ENCODE measurements around the gene CHTOP.
A peak's percentile ranks its signal among the peaks of the same experiment; 100 is the strongest.

The CHTOP gene

GRCh38 chr1:153597206-153597605 is 36.7 kb upstream of the CHTOP start:
- Histone ChIP-seq H3K36me3 (ENCODE audit: control insufficient read depth, low read length) (no peaks in the 10 kb centered on the region), H3K4me2 (ENCODE audit: low read length) (no peak overlapping the region), H3K27ac (ENCODE audit: low read depth, low read length) (no peak overlapping the region), H3K4me3 (ENCODE audit: low read length) (no peak overlapping the region), H3K4me1 (ENCODE audit: control insufficient read depth, low read length) (peaks cover 26% of the 10 kb centered on the region), H3K79me2 (ENCODE audit: control insufficient read depth, low read length) (no peaks in the 10 kb centered on the region), H4K20me1 (ENCODE audit: control insufficient read depth, insufficient read depth, low read depth, low read length) (no peaks in the 10 kb centered on the region), H3K27me3 (ENCODE audit: control insufficient read depth, low read length) (no peaks in the 10 kb centered on the region), H3F3A (ENCODE audit: control insufficient read depth, insufficient read depth) (0 out of 2 replicates have a peak, but pooled peaks cover 3% of the 10 kb centered on the region), H3K9me2 (replicated peaks; ENCODE audit: control insufficient read depth, low read length) (no peaks in the 10 kb centered on the region), H3K9me3 (ENCODE audit: control insufficient read depth, insufficient read depth, low read length) (no peaks in the 10 kb centered on the region)
- TF ChIP-seq CTCF (IDR thresholded peaks at IDR 0.05; ENCODE audit: low read depth, low read length, poor library complexity, severe bottlenecking): no peak
- no peak for TF ChIP-seq EZH2phosphoT487 (IDR thresholded peaks at IDR 0.05; ENCODE audit: borderline replicate concordance, low read length)

GRCh38 chr1:153598309-153599172 is 35.3 kb upstream of the CHTOP start:
- H3F3A ChIP-seq (ENCODE audit: control insufficient read depth, insufficient read depth): 0 out of 2 replicates have a peak, but pooled peaks cover 3% of the 10 kb centered on the region
- peak overlapping the region; percentile 77 for H3K27ac ChIP-seq (ENCODE audit: low read depth, low read length)
- no peaks in the 10 kb centered on the region for H4K20me1 ChIP-seq (ENCODE audit: control insufficient read depth, insufficient read depth, low read depth, low read length)
- H3K79me2 ChIP-seq (ENCODE audit: control insufficient read depth, low read length): no peaks in the 10 kb centered on the region
- H3K27me3 ChIP-seq (ENCODE audit: control insufficient read depth, low read length): no peaks in the 10 kb centered on the region
- peaks cover 26% of the 10 kb centered on the region for H3K4me1 ChIP-seq (ENCODE audit: control insufficient read depth, low read length)
- H3K9me3 ChIP-seq (ENCODE audit: control insufficient read depth, insufficient read depth, low read length): no peaks in the 10 kb centered on the region
- no peaks in the 10 kb centered on the region for H3K36me3 ChIP-seq (ENCODE audit: control insufficient read depth, low read length)
- H3K4me2 ChIP-seq (ENCODE audit: low read length): peak overlapping the region; percentile 74
- no peak for TF ChIP-seq CTCF (IDR thresholded peaks at IDR 0.05; ENCODE audit: low read depth, low read length, poor library complexity, severe bottlenecking)
- TF ChIP-seq EZH2phosphoT487 (IDR thresholded peaks at IDR 0.05; ENCODE audit: borderline replicate concordance, low read length): no peak
- H3K4me3 ChIP-seq (ENCODE audit: low read length): peak overlapping the region; percentile 58
- H3K9me2 ChIP-seq (replicated peaks; ENCODE audit: control insufficient read depth, low read length): no peaks in the 10 kb centered on the region

GRCh38 chr1:153599847-153600246 is 34.0 kb upstream of the CHTOP start:
- no peak overlapping the region for H3K4me3 ChIP-seq (ENCODE audit: low read length)
- H3K36me3 ChIP-seq (ENCODE audit: control insufficient read depth, low read length): no peaks in the 10 kb centered on the region
- H3K27ac ChIP-seq (ENCODE audit: low read depth, low read length): peak overlapping the region; percentile 77; the same call in 1 of the 2 replicates
- peaks cover 31% of the 10 kb centered on the region for H3K4me1 ChIP-seq (ENCODE audit: control insufficient read depth, low read length)
- no peaks in the 10 kb centered on the region for H3K27me3 ChIP-seq (ENCODE audit: control insufficient read depth, low read length)
- H4K20me1 ChIP-seq (ENCODE audit: control insufficient read depth, insufficient read depth, low read depth, low read length): no peaks in the 10 kb centered on the region
- H3F3A ChIP-seq (ENCODE audit: control insufficient read depth, insufficient read depth): 0 out of 2 replicates have a peak, but pooled peaks cover 3% of the 10 kb centered on the region
- TF ChIP-seq EZH2phosphoT487 (IDR thresholded peaks at IDR 0.05; ENCODE audit: borderline replicate concordance, low read length) (no peak), CTCF (IDR thresholded peaks at IDR 0.05; ENCODE audit: low read depth, low read length, poor library complexity, severe bottlenecking) (no peak)
- no peaks in the 10 kb centered on the region for H3K9me3 ChIP-seq (ENCODE audit: control insufficient read depth, insufficient read depth, low read length)
- H3K9me2 ChIP-seq (replicated peaks; ENCODE audit: control insufficient read depth, low read length): no peaks in the 10 kb centered on the region
- no peak overlapping the region for H3K4me2 ChIP-seq (ENCODE audit: low read length)
- no peaks in the 10 kb centered on the region for H3K79me2 ChIP-seq (ENCODE audit: control insufficient read depth, low read length)

Data from DOHH2 (cell line).